NK-92 (cell line): ENCODE results near the gene DNAL1.

ENCODE experiments used
- DNase-seq: peaks from one replicate; lab custom pipeline; 2025; ENCODE audit not compliant: unreplicated experiment; lab: John Stamatoyannopoulos, UW

Gene DNAL1

GRCh38 chr14:73722581-73722980 is 77.8 kb downstream of the DNAL1 start:
- DNase-seq = no peak

- no peak for DNase-seq
Measured at GRCh38 chr14:73723406-73723796, 78.6 kb downstream of the DNAL1 start.

- no peak for DNase-seq
Measured at GRCh38 chr14:73723797-73724661, 79.2 kb downstream of the DNAL1 start.

- no peak for DNase-seq
Measured at GRCh38 chr14:73724696-73725095, 79.9 kb downstream of the DNAL1 start.

- no peak for DNase-seq
Measured at GRCh38 chr14:73725116-73726024, 80.6 kb downstream of the DNAL1 start.

- no peak for DNase-seq
Measured at GRCh38 chr14:73726025-73726961, 81.5 kb downstream of the DNAL1 start.

- DNase-seq = no peak
Measured at GRCh38 chr14:73727166-73727565, 82.4 kb downstream of the DNAL1 start.

- DNase-seq = peak; percentile 30
Measured at GRCh38 chr14:73728717-73729330, 84.0 kb downstream of the DNAL1 start.

- no peak for DNase-seq
Measured at GRCh38 chr14:73729556-73730265, 84.9 kb downstream of the DNAL1 start.

GRCh38 chr14:73731111-73731510 is 86.3 kb downstream of the DNAL1 start:
- DNase-seq = no peak

GRCh38 chr14:73732006-73732405 is 87.2 kb downstream of the DNAL1 start:
- no peak for DNase-seq

GRCh38 chr14:73736842-73737241 is 92.1 kb downstream of the DNAL1 start:
- no peak for DNase-seq

- DNase-seq = no peak
Measured at GRCh38 chr14:73738518-73739173, 93.9 kb downstream of the DNAL1 start.

- DNase-seq = no peak
Measured at GRCh38 chr14:73739174-73739898, 94.5 kb downstream of the DNAL1 start.

GRCh38 chr14:73739899-73740617 is 95.3 kb downstream of the DNAL1 start:
- DNase-seq = no peak

- no peak for DNase-seq
Measured at GRCh38 chr14:73740618-73741326, 96.0 kb downstream of the DNAL1 start.

GRCh38 chr14:73741386-73741875 is 96.6 kb downstream of the DNAL1 start:
- DNase-seq = no peak
